K562 treated with DMSO at 1 percent for 48 hours (cell line): ENCODE data around the gene SLC4A1AP. TPM values are rescaled to one million over a fixed set of nuclear protein-coding genes. Genes with fewer than 3 reads are reported as not detected.

Experiments
- total RNA-seq: library from RNA; unstranded; fragments of 300-600 nt; gene quantifications from 2 replicates; pipeline ENCODE4 v1.2.3, GENCODE V29; 2022; ENCODE audit warnings: low replicate concordance; ENCODE audit errors: extremely low read depth

The SLC4A1AP gene, protein sequence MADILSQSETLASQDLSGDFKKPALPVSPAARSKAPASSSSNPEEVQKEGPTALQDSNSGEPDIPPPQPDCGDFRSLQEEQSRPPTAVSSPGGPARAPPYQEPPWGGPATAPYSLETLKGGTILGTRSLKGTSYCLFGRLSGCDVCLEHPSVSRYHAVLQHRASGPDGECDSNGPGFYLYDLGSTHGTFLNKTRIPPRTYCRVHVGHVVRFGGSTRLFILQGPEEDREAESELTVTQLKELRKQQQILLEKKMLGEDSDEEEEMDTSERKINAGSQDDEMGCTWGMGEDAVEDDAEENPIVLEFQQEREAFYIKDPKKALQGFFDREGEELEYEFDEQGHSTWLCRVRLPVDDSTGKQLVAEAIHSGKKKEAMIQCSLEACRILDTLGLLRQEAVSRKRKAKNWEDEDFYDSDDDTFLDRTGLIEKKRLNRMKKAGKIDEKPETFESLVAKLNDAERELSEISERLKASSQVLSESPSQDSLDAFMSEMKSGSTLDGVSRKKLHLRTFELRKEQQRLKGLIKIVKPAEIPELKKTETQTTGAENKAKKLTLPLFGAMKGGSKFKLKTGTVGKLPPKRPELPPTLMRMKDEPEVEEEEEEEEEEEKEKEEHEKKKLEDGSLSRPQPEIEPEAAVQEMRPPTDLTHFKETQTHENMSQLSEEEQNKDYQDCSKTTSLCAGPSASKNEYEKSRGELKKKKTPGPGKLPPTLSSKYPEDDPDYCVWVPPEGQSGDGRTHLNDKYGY
- not detected in 2 replicates for total RNA-seq

DNA sequence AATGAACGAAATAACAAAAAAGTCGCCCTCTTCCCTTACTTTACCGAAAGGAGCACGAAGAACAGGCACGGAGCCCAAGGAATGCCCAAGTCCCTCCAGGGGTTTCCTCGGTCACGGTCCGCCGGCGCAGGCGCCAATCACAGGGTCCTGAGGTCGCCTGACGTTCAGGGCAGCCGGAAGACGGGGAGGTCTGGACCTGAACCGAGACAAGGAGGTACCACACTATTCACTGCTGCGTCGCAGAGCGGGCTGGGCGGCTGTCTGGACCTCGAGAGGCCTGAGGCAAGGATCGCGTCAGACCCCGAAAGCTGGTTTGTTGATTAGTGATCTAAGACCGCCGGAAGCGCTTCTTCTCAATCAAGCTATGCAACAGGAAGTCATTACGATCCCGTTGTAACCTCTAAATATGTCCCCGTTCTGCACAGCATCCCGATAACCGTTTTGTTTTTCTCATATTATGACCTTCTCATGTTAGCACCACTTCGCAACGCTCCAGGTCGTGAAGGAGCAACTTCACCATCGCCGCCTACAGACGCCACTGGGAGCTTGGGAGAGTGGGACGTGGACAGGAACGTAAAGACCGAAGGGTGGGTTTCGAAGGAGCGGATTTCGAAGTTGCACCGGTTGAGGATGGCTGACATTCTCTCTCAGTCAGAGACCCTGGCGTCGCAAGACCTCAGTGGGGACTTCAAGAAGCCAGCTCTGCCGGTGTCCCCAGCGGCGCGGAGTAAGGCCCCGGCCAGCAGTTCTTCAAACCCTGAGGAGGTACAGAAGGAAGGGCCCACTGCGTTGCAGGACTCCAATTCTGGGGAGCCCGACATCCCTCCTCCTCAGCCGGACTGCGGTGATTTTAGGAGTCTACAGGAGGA is at the start of gene SLC4A1AP, which contains the start of gene SUPT7L:
Gene SLC4A1AP (plus strand): TSS at position 605 of the 869 bp plus-strand sequence. CDS start 26 bp downstream, at position 631.
Gene SUPT7L (minus strand): TSS at position 330 of the 869 bp plus-strand sequence. CDS start 1,422 bp downstream, outside the sequence.

DNA sequence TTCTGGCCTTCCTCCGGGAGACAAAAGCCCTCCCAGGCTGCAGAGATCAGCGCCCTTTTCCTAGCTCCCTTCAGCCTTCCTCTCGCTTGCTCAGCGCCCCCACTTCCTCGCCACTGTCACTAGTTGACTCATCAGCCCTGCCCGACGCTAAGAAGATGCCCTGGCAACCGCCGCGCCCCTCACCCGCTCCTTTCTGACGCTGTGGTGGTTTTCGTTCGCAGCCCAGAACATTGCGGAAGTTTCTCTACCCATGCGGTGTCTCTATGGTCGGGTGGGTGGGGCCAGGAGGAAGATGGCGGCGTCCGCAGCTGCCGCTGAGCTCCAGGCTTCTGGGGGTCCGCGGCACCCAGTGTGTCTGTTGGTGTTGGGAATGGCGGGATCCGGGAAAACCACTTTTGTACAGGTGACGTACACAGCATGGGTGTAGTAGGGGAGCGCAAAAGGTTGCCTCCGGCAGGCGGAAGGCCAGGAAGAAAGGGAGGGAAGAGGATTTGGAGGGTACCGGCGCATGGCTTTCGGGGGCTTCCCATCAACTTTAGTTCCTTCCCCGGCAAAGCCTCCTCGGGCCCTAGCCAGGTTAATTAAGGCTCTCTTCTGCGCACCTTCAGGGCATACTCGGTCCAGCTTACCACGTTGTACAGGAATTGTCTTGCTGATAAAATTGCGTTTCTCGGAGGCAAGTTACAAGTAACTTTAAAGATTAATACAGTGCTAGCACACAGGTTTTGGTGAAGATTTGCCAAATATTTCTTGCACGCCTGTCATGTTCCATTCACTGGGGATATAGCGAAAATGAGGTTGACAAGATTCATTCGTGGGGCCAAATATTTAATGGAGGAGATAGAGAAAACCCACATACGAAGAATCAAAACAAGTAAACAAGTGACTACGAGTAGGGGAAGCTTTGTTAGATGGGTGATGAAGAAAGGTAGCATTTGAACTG is 34.7 kb upstream of the SLC4A1AP start, which contains the start of the genes CCDC121 and GPN1:
Gene CCDC121 (minus strand): TSS at position 246 of the 943 bp plus-strand sequence. CDS start 1,213 bp downstream, outside the sequence.
Gene GPN1 (plus strand): TSS at position 284 of the 943 bp plus-strand sequence. CDS start 9 bp downstream, at position 293.

Other genes with a start within 250 kb of the SLC4A1AP start
- gene NRBP1, start 235.3 kb upstream of the SLC4A1AP start, total RNA-seq, result not detected in 2 replicates
- gene KRTCAP3, start 221.5 kb upstream of the SLC4A1AP start, total RNA-seq, result not detected in 2 replicates
- gene IFT172, start 174.1 kb upstream of the SLC4A1AP start, total RNA-seq, result not detected in 2 replicates
- not detected in 2 replicates for gene FNDC4, start 168.7 kb upstream of the SLC4A1AP start, total RNA-seq
- gene GCKR, start 167.1 kb upstream of the SLC4A1AP start, total RNA-seq, result not detected in 2 replicates
- gene ZNF512, start 80.8 kb upstream of the SLC4A1AP start, total RNA-seq, result not detected in 2 replicates
- not detected in 2 replicates for gene CCDC121, start 34.9 kb upstream of the SLC4A1AP start, total RNA-seq
- not detected in 2 replicates for gene GPN1, start 34.8 kb upstream of the SLC4A1AP start, total RNA-seq
- gene SUPT7L, start 275 bp upstream of the SLC4A1AP start, total RNA-seq, result not detected in 2 replicates
- gene MRPL33, start 107.8 kb downstream of the SLC4A1AP start, total RNA-seq, result not detected in 2 replicates
- gene RBKS, start 226.5 kb downstream of the SLC4A1AP start, total RNA-seq, result not detected in 2 replicates
- gene BABAM2, start 226.8 kb downstream of the SLC4A1AP start, total RNA-seq, result not detected in 2 replicates